ENCODE results near the gene KDM4D.

The KDM4D gene

DNA sequence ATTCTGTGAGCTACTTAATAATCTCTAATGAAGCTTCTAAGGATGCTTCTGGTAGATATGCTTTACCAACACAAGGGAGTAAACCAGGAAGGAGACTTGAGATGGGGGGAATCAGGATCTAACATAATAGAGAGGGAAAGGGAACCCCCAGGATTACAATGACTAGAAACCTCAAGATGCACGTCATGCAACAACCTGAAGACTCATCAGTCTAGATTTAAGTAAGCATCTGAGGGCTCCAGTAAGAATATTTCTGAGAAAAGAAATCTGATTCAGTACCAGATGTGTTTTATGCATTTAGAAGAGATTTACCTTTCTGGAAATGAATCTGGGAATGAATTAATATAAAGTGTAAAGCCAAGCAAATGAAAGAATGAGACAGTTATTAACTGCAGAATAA, 15.2 kb downstream of the KDM4D start:
- DNase-seq (ENCODE audit: low read depth, low spot score), result no peak
- H3K4me3 ChIP-seq (ENCODE audit: low read depth, low read length), result no peak overlapping the region
- ChIA-PET CTCF (no interaction called here), POLR2A (no interaction called here)
- TF ChIP-seq CTCF (IDR thresholded peaks at IDR 0.05; ENCODE audit: insufficient read depth, low read length, missing control alignments), result no peak

- H3K4me3 ChIP-seq (ENCODE audit: low read depth, low read length), result no peak overlapping the region
- DNase-seq (ENCODE audit: low read depth, low spot score), result no peak
- ChIA-PET POLR2A (no interaction called here), CTCF (no interaction called here)
- TF ChIP-seq CTCF (IDR thresholded peaks at IDR 0.05; ENCODE audit: insufficient read depth, low read length, missing control alignments), result no peak
Observed at GRCh38 chr11:94993400-94993943, 20.0 kb downstream of the KDM4D start.

GRCh38 chr11:94997437-94997836, 23.9 kb downstream of the KDM4D start:
- DNase-seq (ENCODE audit: low read depth, low spot score), result no peak
- ChIA-PET POLR2A (no interaction called here), CTCF (no interaction called here)
- TF ChIP-seq CTCF (IDR thresholded peaks at IDR 0.05; ENCODE audit: insufficient read depth, low read length, missing control alignments), result no peak
- no peak overlapping the region for H3K4me3 ChIP-seq (ENCODE audit: low read depth, low read length)

GRCh38 chr11:94998285-94998684, 24.8 kb downstream of the KDM4D start:
- ChIA-PET POLR2A (no interaction called here), CTCF (no interaction called here)
- H3K4me3 ChIP-seq (ENCODE audit: low read depth, low read length), result no peak overlapping the region
- no peak for DNase-seq (ENCODE audit: low read depth, low spot score)
- TF ChIP-seq CTCF (IDR thresholded peaks at IDR 0.05; ENCODE audit: insufficient read depth, low read length, missing control alignments), result no peak

DNA sequence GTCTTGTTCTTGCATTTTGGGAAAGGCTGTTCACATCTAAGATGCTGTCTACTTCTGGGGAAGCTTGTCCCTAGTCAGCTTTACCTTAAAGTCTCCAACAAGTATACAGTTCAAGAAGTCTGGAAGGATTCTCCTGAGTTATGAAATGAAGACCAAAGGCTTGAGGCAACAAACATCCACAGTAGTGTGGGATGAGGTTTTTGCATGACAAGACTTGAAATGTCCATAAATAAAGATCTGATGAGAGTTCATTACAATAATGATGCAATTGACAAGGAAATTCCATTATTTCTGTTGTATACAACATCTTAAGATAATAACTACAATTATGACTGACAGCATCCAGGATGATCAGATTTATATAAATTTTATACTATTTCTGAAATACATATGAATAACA, 30.2 kb downstream of the KDM4D start:
- ChIA-PET POLR2A (no interaction called here), CTCF (interaction anchor here (1.2 kb wide), 1 partner anchor 27 kb away, joined by 3 read pairs; no protein-coding TSS in a partner anchor)
- DNase-seq (ENCODE audit: low read depth, low spot score), result no peak
- no peak for TF ChIP-seq CTCF (IDR thresholded peaks at IDR 0.05; ENCODE audit: insufficient read depth, low read length, missing control alignments)
- H3K4me3 ChIP-seq (ENCODE audit: low read depth, low read length), result no peak overlapping the region

DNA sequence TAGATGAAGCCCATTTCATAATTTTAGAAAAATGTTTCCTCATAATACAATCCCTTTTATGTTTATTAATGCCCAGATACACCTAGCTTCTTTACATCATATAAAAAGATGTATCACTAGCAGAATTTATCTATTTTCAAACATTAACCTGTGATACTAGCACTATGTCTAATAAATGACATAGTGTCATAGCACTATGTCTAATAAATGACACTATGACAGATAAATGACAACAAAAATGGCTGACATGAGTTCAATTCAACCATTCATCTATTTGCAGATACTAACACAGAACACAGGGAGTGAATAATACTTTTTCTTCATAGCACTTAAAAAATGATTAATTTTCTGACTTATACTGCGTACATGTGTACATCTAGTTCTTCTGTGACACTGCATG, 32.1 kb downstream of the KDM4D start:
- ChIA-PET CTCF (interaction anchor here (0.9 kb wide), 1 partner anchor 10 kb away, joined by 3 read pairs; no protein-coding TSS in a partner anchor), POLR2A (no interaction called here)
- H3K4me3 ChIP-seq (ENCODE audit: low read depth, low read length), result no peak overlapping the region
- no peak for DNase-seq (ENCODE audit: low read depth, low spot score)
- no peak for TF ChIP-seq CTCF (IDR thresholded peaks at IDR 0.05; ENCODE audit: insufficient read depth, low read length, missing control alignments)
